H1 (cell line): ENCODE data around the gene GALNT7. TPM values are rescaled to one million over a fixed set of nuclear protein-coding genes. Genes with fewer than 3 reads are reported as not detected.

Source experiments
- JUN ChIP-seq: IDR thresholded peaks from 2 replicates; pipeline ENCODE4 v1.6.1; 2011; ENCODE audit warnings: low read depth, mild to moderate bottlenecking, improper control_type of control experiment, low read length
- MAFK ChIP-seq: IDR thresholded peaks from 2 replicates; pipeline ENCODE4 v1.6.1; 2012; ENCODE audit warnings: low read depth, mild to moderate bottlenecking, improper control_type of control experiment, low read length
- NRF1 ChIP-seq: IDR thresholded peaks from 2 replicates; pipeline ENCODE4 v1.6.1; 2011; ENCODE audit warnings: mild to moderate bottlenecking, low read depth, low read length, improper control_type of control experiment
- PHF8 ChIP-seq: fragments of 200-600 bp; sonication (generic); conservative IDR thresholded peaks from 2 replicates; pipeline ENCODE4 v1.7.1; 2012; ENCODE audit warnings: low read depth, mild to moderate bottlenecking, inconsistent platforms, low read length, moderate library complexity
- RAD21 ChIP-seq, 2 experiments: IDR thresholded peaks in 1 of 2; conservative IDR thresholded peaks in 1 of 2; 2 replicates each; pipeline ENCODE4 v1.6.1; 2011; ENCODE audit warnings: low read depth in 2 of 2, low read length in 2 of 2, improper control_type of control experiment in 1 of 2, inconsistent platforms in 1 of 2, mild to moderate bottlenecking in 1 of 2, moderate library complexity in 1 of 2
- SIRT6 ChIP-seq: IDR thresholded peaks from one replicate; pipeline ENCODE4 v1.7.1; 2012; ENCODE audit warnings: low read length, inconsistent platforms
- SP1 ChIP-seq: IDR thresholded peaks from 2 replicates; pipeline ENCODE4 v1.6.1; 2011; ENCODE audit warnings: low read depth, low read length
- SP2 ChIP-seq: IDR thresholded peaks from 2 replicates; pipeline ENCODE4 v1.6.1; 2012; ENCODE audit warnings: mild to moderate bottlenecking, low read length, inconsistent platforms
- polyA plus RNA-seq, 7 experiments: library from polyadenylated mRNA; depleted of rRNA in 3 of 7; stranded (reverse) in 5 of 7; unstranded in 2 of 7; fragments of >200 nt in 5 of 7; fragments of 200-250 nt in 2 of 7; gene quantifications; 1 replicate in 5 of 7; 2 replicates in 1 of 7; 4 replicates in 1 of 7; pipeline versions ENCODE4 v1.2.1 to v1.2.3, GENCODE V29; 2011 to 2013; ENCODE audit warnings: missing spikeins in 2 of 7, mixed read lengths in 2 of 7
- total RNA-seq: library from RNA; stranded (reverse); fragmentation: NEBNext Ultra II Directional; extraction: Animal tissue kit (Norgen Biotek cat#: 25700); gene quantifications from 2 replicates; pipeline ENCODE4 v1.2.1, GENCODE V29; 2021

Gene GALNT7
- total and polyA plus RNA-seq, 2 of the 8 experiments (the other 6 are each of a cell fraction or from before 2014, with no cell fraction given): 22.4 to 85.5 TPM

DNA sequence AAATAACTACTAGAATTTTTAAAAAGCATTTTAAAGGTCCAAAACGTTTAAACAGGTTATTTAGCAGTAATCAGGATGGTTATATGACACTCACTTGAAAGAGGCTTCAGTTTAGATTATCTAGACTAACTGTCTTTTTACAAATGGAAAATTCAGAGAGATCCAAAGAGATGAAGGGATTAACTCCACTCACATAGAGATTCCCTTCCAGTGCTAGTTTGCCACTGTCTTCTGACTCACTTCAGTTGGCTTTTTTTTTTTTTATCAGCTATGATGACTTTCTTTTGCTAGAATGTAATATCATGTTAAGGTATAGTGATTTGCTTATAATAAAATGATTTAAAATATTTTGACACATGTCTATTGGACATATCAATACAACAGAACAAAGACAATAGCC lies 43.8 kb downstream of the GALNT7 start (continued):
- TF ChIP-seq RAD21 (IDR thresholded peaks at IDR 0.05 in 1 of 2, conservative IDR thresholded peaks at IDR 0.05 in 1 of 2; ENCODE audit: low read depth in 2 of 2, low read length in 2 of 2) (no peak), JUN (no peak), PHF8 (no peak), SP2 (no peak), SP1 (no peak), MAFK (no peak), SIRT6 (no peak), NRF1 (no peak)
